Measurements from ENCODE around the gene RNPEP. TPM values are rescaled to one million over a fixed set of nuclear protein-coding genes. Genes with fewer than 3 reads are reported as not detected.
A peak's percentile ranks its signal among the peaks of the same experiment; 100 is the strongest.

The RNPEP gene
- total RNA-seq, 3 donors from 2014 or later: 71.5 to 151 (median 132) TPM

DNA sequence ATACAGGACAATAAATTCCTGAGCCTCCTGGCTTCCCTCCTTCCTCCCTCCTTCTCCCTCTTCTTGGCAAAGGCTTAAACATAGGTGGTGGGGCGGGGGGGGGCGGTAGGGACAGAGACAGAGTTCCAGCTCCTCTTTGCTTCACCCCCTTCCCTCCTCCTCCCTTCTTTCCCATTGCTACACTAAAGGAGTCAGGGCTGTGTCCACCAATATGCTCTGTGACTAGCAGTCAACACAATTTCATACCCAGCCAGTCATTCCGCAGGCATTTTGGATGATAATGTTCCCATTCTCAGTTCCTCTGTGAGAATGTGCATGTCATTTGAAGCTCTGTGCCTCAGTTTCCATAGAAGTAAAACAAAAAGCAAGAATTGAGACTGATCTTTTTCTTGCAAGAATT, 37.8 kb upstream of the RNPEP start:
- DNase-seq (no peak), ATAC-seq (no peak)
- Histone ChIP-seq H3K9me3 (no peaks in the 10 kb centered on the region), H3K4me3 (no peak overlapping the region), H3K36me3 (ENCODE audit: low read depth) (no peaks in the 10 kb centered on the region), H3K4me1 (ENCODE audit: low read depth) (no peaks in the 10 kb centered on the region)
- intact Hi-C loops (cut with DNase I, micrococcal nuclease): loop anchor here in 1 of 2 donors (5.0 kb wide), 1 partner anchor 47 kb away; no protein-coding TSS in a partner anchor
- no peak for TF ChIP-seq CTCF (IDR thresholded peaks at IDR 0.05)

GRCh38 chr1:201945157-201945556, 37.3 kb upstream of the RNPEP start:
- Histone ChIP-seq H3K4me1 (ENCODE audit: low read depth) (no peaks in the 10 kb centered on the region), H3K36me3 (ENCODE audit: low read depth) (no peaks in the 10 kb centered on the region), H3K4me3 (no peak overlapping the region), H3K9me3 (no peaks in the 10 kb centered on the region)
- TF ChIP-seq CTCF (IDR thresholded peaks at IDR 0.05): no peak
- no peak for ATAC-seq
- no peak for DNase-seq
- intact Hi-C loops (cut with DNase I, micrococcal nuclease): loop anchor here in 1 of 2 donors (5.0 kb wide), 1 partner anchor 48 kb away; no protein-coding TSS in a partner anchor

DNA sequence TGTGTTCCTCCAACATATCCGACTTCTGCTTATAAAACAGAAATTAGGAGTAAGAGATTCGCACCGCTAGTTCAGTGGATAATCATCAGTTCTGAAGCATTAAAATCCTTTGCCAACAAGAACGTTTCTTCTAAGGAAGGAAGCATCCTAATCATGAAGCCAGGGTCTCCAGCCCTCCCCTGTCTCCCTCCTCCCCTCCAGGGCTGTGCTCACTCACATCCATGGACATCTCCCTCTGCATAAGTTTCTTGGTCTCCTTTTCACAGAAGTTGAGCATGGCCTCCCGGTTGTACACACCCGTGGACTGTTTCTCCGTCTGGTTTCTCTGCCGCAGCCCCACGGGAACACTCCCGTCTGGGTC, 36.6 kb upstream of the RNPEP start:
- no peaks in the 10 kb centered on the region for H3K4me1 ChIP-seq (ENCODE audit: low read depth)
- H3K9me3 ChIP-seq: no peaks in the 10 kb centered on the region
- no peaks in the 10 kb centered on the region for H3K36me3 ChIP-seq (ENCODE audit: low read depth)
- intact Hi-C loops (cut with DNase I, micrococcal nuclease): loop anchor here in 1 of 2 donors (5.0 kb wide), 1 partner anchor 49 kb away; no protein-coding TSS in a partner anchor
- H3K4me3 ChIP-seq: no peak overlapping the region
- no peak for TF ChIP-seq CTCF (IDR thresholded peaks at IDR 0.05)
- ATAC-seq (no peak), DNase-seq (no peak)

GRCh38 chr1:201946224-201946908, 36.1 kb upstream of the RNPEP start, which contains the start of gene LMOD1:
Gene LMOD1 (minus strand): TSS chr1:201946548. CDS start chr1:201946340, 208 bp downstream.
- ATAC-seq: peak; percentile 85
- DNase-seq: peak; percentile 67 to 81 (median 68)
- Histone ChIP-seq H3K36me3 (ENCODE audit: low read depth) (no peaks in the 10 kb centered on the region), H3K4me3 (no peak within 1 kb of the TSS), H3K9me3 (no peaks in the 10 kb centered on the region), H3K4me1 (ENCODE audit: low read depth) (no peaks in the 10 kb centered on the region)
- intact Hi-C loops (cut with DNase I, micrococcal nuclease): loop anchor here in 1 of 2 donors (5.0 kb wide), 1 partner anchor 49 kb away; no protein-coding TSS in a partner anchor
- no peak for TF ChIP-seq CTCF (IDR thresholded peaks at IDR 0.05)

DNA sequence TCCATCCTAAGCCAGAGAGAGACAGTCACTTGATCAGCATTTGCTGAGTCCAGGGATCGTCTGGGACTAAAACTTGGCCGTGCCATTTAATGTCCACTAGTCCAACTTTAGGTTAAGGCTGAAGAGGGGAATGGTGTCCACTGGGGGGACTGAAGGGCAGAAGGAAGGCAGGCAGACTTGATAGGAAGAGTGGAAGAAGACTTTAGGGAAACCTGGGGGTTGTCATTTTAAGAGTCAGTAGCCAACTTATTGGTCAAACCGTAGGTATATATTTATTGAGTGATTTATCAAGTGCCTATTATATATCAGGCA, 34.8 kb upstream of the RNPEP start:
- Histone ChIP-seq H3K9me3 (no peaks in the 10 kb centered on the region), H3K4me1 (ENCODE audit: low read depth) (no peaks in the 10 kb centered on the region), H3K4me3 (no peak overlapping the region), H3K36me3 (ENCODE audit: low read depth) (no peaks in the 10 kb centered on the region)
- ATAC-seq: no peak
- DNase-seq: no peak
- intact Hi-C loops (cut with DNase I, micrococcal nuclease): loop anchor here in 1 of 2 donors (5.0 kb wide), 1 partner anchor 50 kb away; no protein-coding TSS in a partner anchor
- TF ChIP-seq CTCF (IDR thresholded peaks at IDR 0.05): no peak

Measured in mucosa of descending colon (tissue), 3 donors.